Activated CD4-positive, alpha-beta T cell treated with anti-CD3 and anti-CD28 coated beads, Interleukin-2, amount 10 ng/mL, durations not matched to agents 24 days and 14 days (primary cell): Measurements from ENCODE around the gene LPP. TPM values are rescaled to one million over a fixed set of nuclear protein-coding genes. Genes with fewer than 3 reads are reported as not detected.
A peak's percentile ranks its signal among the peaks of the same experiment; 100 is the strongest.

Source experiments
- DNase-seq: peaks from one replicate; pipeline ENCODE4 v3.0.0; 2022
- H3K27ac Mint-ChIP-seq: one replicate; pipeline ENCODE4 v1.8.0; 2022; ENCODE audit warnings: mild to moderate bottlenecking, mixed read lengths
- H3K27me3 Mint-ChIP-seq: one replicate; pipeline ENCODE4 v1.8.0; 2022; ENCODE audit warnings: mixed read lengths
- H3K36me3 Mint-ChIP-seq: one replicate; pipeline ENCODE4 v1.8.0; 2022; ENCODE audit warnings: low read depth, mild to moderate bottlenecking, mixed read lengths
- H3K4me1 Mint-ChIP-seq: one replicate; pipeline ENCODE4 v1.8.0; 2021; ENCODE audit warnings: mixed read lengths
- H3K4me3 Mint-ChIP-seq: one replicate; pipeline ENCODE4 v1.8.0; 2022; ENCODE audit warnings: mild to moderate bottlenecking, moderate library complexity, mixed read lengths
- H3K9me3 Mint-ChIP-seq: one replicate; pipeline ENCODE4 v1.8.0; 2021; ENCODE audit warnings: mixed read lengths
- intact Hi-C: fragments of 100-400 bp; cut with micrococcal nuclease; formaldehyde crosslinking; loops from one replicate; pipeline ENCODE4 v1.15.1; 2023
- total RNA-seq: library from RNA; stranded (reverse); gene quantifications from 2 replicates; pipeline ENCODE4 v1.2.3, GENCODE V29; 2022

Gene LPP
- total RNA-seq, 1 donor from 2014 or later = 41.4 TPM

GRCh38 chr3:188166441-188166840, 12.5 kb downstream of the LPP start:
- Mint-ChIP-seq H3K36me3 (peaks cover 18% of the 10 kb centered on the region), H3K4me1 (peaks cover 50% of the 10 kb centered on the region), H3K4me3 (no peak overlapping the region), H3K9me3 (no peaks in the 10 kb centered on the region), H3K27me3 (no peaks in the 10 kb centered on the region), H3K27ac (no peak overlapping the region)
- intact Hi-C loops = no loop called here
- DNase-seq = no peak

- peaks cover 12% of the 10 kb centered on the region for H3K36me3 Mint-ChIP-seq
- no peaks in the 10 kb centered on the region for H3K27me3 Mint-ChIP-seq
- H3K4me3 Mint-ChIP-seq = no peak overlapping the region
- DNase-seq = no peak
- intact Hi-C loops = no loop called here
- H3K4me1 Mint-ChIP-seq = peaks cover 48% of the 10 kb centered on the region
- no peak overlapping the region for H3K27ac Mint-ChIP-seq
- no peaks in the 10 kb centered on the region for H3K9me3 Mint-ChIP-seq
Observed at GRCh38 chr3:188168186-188168585, 14.2 kb downstream of the LPP start.

GRCh38 chr3:188168648-188169047, 14.7 kb downstream of the LPP start:
- Mint-ChIP-seq H3K4me3 (no peak overlapping the region), H3K27ac (no peak overlapping the region), H3K9me3 (no peaks in the 10 kb centered on the region), H3K27me3 (no peaks in the 10 kb centered on the region), H3K4me1 (peaks cover 45% of the 10 kb centered on the region), H3K36me3 (peaks cover 16% of the 10 kb centered on the region)
- no peak for DNase-seq
- intact Hi-C loops = no loop called here

GRCh38 chr3:188169830-188170455, 16.0 kb downstream of the LPP start:
- Mint-ChIP-seq H3K9me3 (no peaks in the 10 kb centered on the region), H3K27me3 (no peaks in the 10 kb centered on the region), H3K4me3 (peak overlapping the region; percentile 49), H3K36me3 (peaks cover 15% of the 10 kb centered on the region), H3K27ac (peak overlapping the region; percentile 85), H3K4me1 (peaks cover 43% of the 10 kb centered on the region)
- intact Hi-C loops = loop anchor here (1.0 to 5.0 kb wide), 6 partner anchors 11 to 425 kb away; partner anchors contain the start of genes BCL6 and LPP
- no peak for DNase-seq

- H3K27ac Mint-ChIP-seq = peak overlapping the region; percentile 85
- DNase-seq = peak; percentile 79
- peaks cover 39% of the 10 kb centered on the region for H3K4me1 Mint-ChIP-seq
Observed at GRCh38 chr3:188170461-188171459, 16.8 kb downstream of the LPP start.

GRCh38 chr3:188171682-188172467, 17.9 kb downstream of the LPP start:
- Mint-ChIP-seq H3K36me3 (peaks cover 26% of the 10 kb centered on the region), H3K4me3 (no peak overlapping the region), H3K27ac (peak overlapping the region; percentile 34), H3K4me1 (peaks cover 44% of the 10 kb centered on the region), H3K9me3 (no peaks in the 10 kb centered on the region), H3K27me3 (no peaks in the 10 kb centered on the region)
- intact Hi-C loops = loop anchor here (5.0 kb wide), 2 partner anchors 85 to 195 kb away; no protein-coding TSS in a partner anchor
- DNase-seq = no peak

More at GRCh38 chr3:188170461-188171459, 16.8 kb downstream of the LPP start:
- Mint-ChIP-seq H3K9me3 (no peaks in the 10 kb centered on the region), H3K27me3 (no peaks in the 10 kb centered on the region), H3K36me3 (peaks cover 19% of the 10 kb centered on the region), H3K4me3 (peak overlapping the region; percentile 4)
- intact Hi-C loops = loop anchor here (1.0 to 5.0 kb wide), 6 partner anchors 11 to 425 kb away; partner anchors contain the start of genes BCL6 and LPP

- no peak for DNase-seq
- Mint-ChIP-seq H3K27ac (no peak overlapping the region), H3K36me3 (peaks cover 40% of the 10 kb centered on the region), H3K4me3 (no peak overlapping the region), H3K27me3 (no peaks in the 10 kb centered on the region), H3K9me3 (no peaks in the 10 kb centered on the region), H3K4me1 (peaks cover 57% of the 10 kb centered on the region)
- intact Hi-C loops = loop anchor here (5.0 kb wide), 2 partner anchors 83 to 197 kb away; no protein-coding TSS in a partner anchor
Observed at GRCh38 chr3:188174317-188175044, 20.5 kb downstream of the LPP start.

GRCh38 chr3:188176476-188176875, 22.5 kb downstream of the LPP start:
- Mint-ChIP-seq H3K4me1 (peaks cover 46% of the 10 kb centered on the region), H3K27ac (no peak overlapping the region), H3K9me3 (no peaks in the 10 kb centered on the region), H3K4me3 (no peak overlapping the region), H3K27me3 (no peaks in the 10 kb centered on the region), H3K36me3 (peaks cover 43% of the 10 kb centered on the region)
- DNase-seq = no peak
- intact Hi-C loops = no loop called here

GRCh38 chr3:188176884-188177283, 22.9 kb downstream of the LPP start:
- Mint-ChIP-seq H3K27me3 (no peaks in the 10 kb centered on the region), H3K27ac (no peak overlapping the region), H3K9me3 (no peaks in the 10 kb centered on the region), H3K4me3 (no peak overlapping the region), H3K4me1 (peaks cover 44% of the 10 kb centered on the region), H3K36me3 (peaks cover 41% of the 10 kb centered on the region)
- intact Hi-C loops = no loop called here
- DNase-seq = no peak

GRCh38 chr3:188177721-188178120, 23.8 kb downstream of the LPP start:
- Mint-ChIP-seq H3K36me3 (peaks cover 45% of the 10 kb centered on the region), H3K27me3 (no peaks in the 10 kb centered on the region), H3K4me3 (no peak overlapping the region), H3K4me1 (peaks cover 44% of the 10 kb centered on the region), H3K9me3 (no peaks in the 10 kb centered on the region), H3K27ac (no peak overlapping the region)
- no peak for DNase-seq
- intact Hi-C loops = no loop called here

GRCh38 chr3:188178293-188178936, 24.5 kb downstream of the LPP start:
- peak overlapping the region; percentile 35 for H3K27ac Mint-ChIP-seq
- peaks cover 44% of the 10 kb centered on the region for H3K4me1 Mint-ChIP-seq
- H3K4me3 Mint-ChIP-seq = peak overlapping the region; percentile 7
- no peaks in the 10 kb centered on the region for H3K9me3 Mint-ChIP-seq
- no peaks in the 10 kb centered on the region for H3K27me3 Mint-ChIP-seq
- peaks cover 45% of the 10 kb centered on the region for H3K36me3 Mint-ChIP-seq
- intact Hi-C loops = no loop called here
- no peak for DNase-seq

- intact Hi-C loops = no loop called here
Observed at GRCh38 chr3:188179006-188179966, 25.3 kb downstream of the LPP start.

More at GRCh38 chr3:188179006-188179966, 25.3 kb downstream of the LPP start:
- peaks cover 40% of the 10 kb centered on the region for H3K36me3 Mint-ChIP-seq
- H3K4me1 Mint-ChIP-seq = peaks cover 43% of the 10 kb centered on the region
- peak overlapping the region; percentile 35 for H3K27ac Mint-ChIP-seq
- H3K4me3 Mint-ChIP-seq = peak overlapping the region; percentile 7
- no peak for DNase-seq
- H3K27me3 Mint-ChIP-seq = no peaks in the 10 kb centered on the region
- H3K9me3 Mint-ChIP-seq = no peaks in the 10 kb centered on the region
